Adrenal gland (tissue), 12 donors: ENCODE results near the gene KIAA1958. TPM values are rescaled to one million over a fixed set of nuclear protein-coding genes. Genes with fewer than 3 reads are reported as not detected.
A peak's percentile ranks its signal among the peaks of the same experiment; 100 is the strongest.
"Not testable (repeated sequence)": the region's sequence is repeated elsewhere in the genome, so short reads cannot be mapped to it uniquely, and the experiment has no call there.

Experiments
- DNase-seq, 7 donors: peaks; one replicate each; pipeline ENCODE4 v3.0.0-alpha.2; 2019 to 2020
- H3K27ac ChIP-seq, 5 donors: fragments of 200-600 bp; sonication (generic) in 4 of 5; 1 replicate in 3 of 5; 2 replicates in 2 of 5; pipeline versions ENCODE4 v1.5.1 to v1.8.0; 2016 to 2020; ENCODE audit warnings: mild to moderate bottlenecking in 1 of 5
- H3K27me3 ChIP-seq: fragments of 200-600 bp; 2 replicates; pipeline ENCODE4 v1.8.0; 2021
- H3K36me3 ChIP-seq, 2 donors: fragments of 200-600 bp; replicated peaks in 1 of 2; 1 replicate in 1 of 2; 2 replicates in 1 of 2; pipeline versions ENCODE4 v1.5.1 to v1.8.0; 2018 to 2022
- H3K4me1 ChIP-seq, 2 donors: fragments of 200-600 bp; replicated peaks in 1 of 2; 1 replicate in 1 of 2; 2 replicates in 1 of 2; pipeline versions ENCODE4 v1.5.1 to v1.8.0; 2018 to 2021
- H3K4me3 ChIP-seq, 4 donors: fragments of 200-600 bp; sonication (generic) in 3 of 4; one replicate each; pipeline ENCODE4 v1.5.1; 2016 to 2018
- H3K9me3 ChIP-seq, 3 donors: fragments of 200-600 bp; sonication (generic) in 1 of 3; replicated peaks in 1 of 3; 1 replicate in 2 of 3; 2 replicates in 1 of 3; pipeline versions ENCODE4 v1.5.1 to v1.8.0; 2016 to 2021
- CTCF ChIP-seq, 6 experiments: fragments of 450-650 bp in 4 of 6; fragments of 200-600 bp in 2 of 6; sonication (generic) in 1 of 6; IDR thresholded peaks; 1 replicate in 5 of 6; 2 replicates in 1 of 6; pipeline versions ENCODE4 v1.5.1 to v1.8.0; 2016 to 2021; ENCODE audit warnings: antibody characterized with exemption in 6 of 6, mild to moderate bottlenecking in 2 of 6, moderate library complexity in 1 of 6
- POLR2A ChIP-seq, 2 donors: fragments of 450-650 bp; IDR thresholded peaks; one replicate each; pipeline ENCODE4 v1.6.1; 2017; ENCODE audit warnings: antibody characterized with exemption in 2 of 2, mild to moderate bottlenecking in 2 of 2, moderate library complexity in 1 of 2
- WGBS, 4 donors: extraction: QIAGEN DNeasy Blood & Tissue Kit in 2 of 4; methylation state at CpG; one replicate each; pipeline versions ENCODE4 v1.1.5 to v1.1.7; 2013 to 2017; 5-methylcytosine and 5-hydroxymethylcytosine counted together
- intact Hi-C, 2 donors: fragments of 100-400 bp; cut with DNase I; formaldehyde crosslinking; loops; one replicate each; pipeline versions ENCODE4 v1.14.1 to v1.15.0; 2022 to 2023
- polyA plus RNA-seq, 3 donors: library from polyadenylated mRNA; stranded (reverse); fragments of 200-250 nt in 2 of 3; fragments of 350-450 nt in 1 of 3; fragmentation: Illumina TruSeq in 1 of 3; extraction: RNeasy Lipid Tissue Mini Kit (QIAGEN cat#74804) in 1 of 3; gene quantifications; one replicate each; pipeline ENCODE4 v1.2.3, GENCODE V29; 2013 to 2014
- total RNA-seq, 9 donors: library from RNA; depleted of rRNA in 4 of 9; stranded (reverse); fragments of >200 nt in 4 of 9; fragments of 120-200 nt in 1 of 9; fragmentation: NEBNext Ultra II Directional in 1 of 9; extraction: Animal tissue kit (Norgen Biotek cat#: 25700) in 1 of 9; gene quantifications; one replicate each; pipeline versions ENCODE4 v1.1.0 to v1.2.4, GENCODE V29; 2013 to 2023
- donor health status: healthy with polysubstance abuse.
- donor health status: Bipolar disorder and iron deficiency.
- donor health status: DM: yes; HTN: yes; CAD: no.
- donor health status: DM: no; HTN: no; CAD: no.
- donor health status: DM: no; HTN: no; CAD: no.
- donor health status: DM: yes; HTN: yes; CAD: no.

KIAA1958 gene
- total and polyA plus RNA-seq, 12 donors: 3.5 to 67.2 (median 30.0) TPM

- Histone ChIP-seq H3K4me1 (no peaks in the 10 kb centered on the region), H3K27me3 (no peaks in the 10 kb centered on the region), H3K36me3 (peaks cover 0 to 2% of the 10 kb centered on the region in 2 donors), H3K9me3 (no peaks in the 10 kb centered on the region), H3K4me3 (no peak overlapping the region), H3K27ac (no peak overlapping the region)
- TF ChIP-seq POLR2A (IDR thresholded peaks at IDR 0.05) (no peak), CTCF (IDR thresholded peaks at IDR 0.05) (no peak)
- intact Hi-C loops: no loop called here
- WGBS, 4 donors: 86 to 93% (median 90%) methylated on average over 3 of the region's 3 CpGs
- no peak for DNase-seq
Measured at GRCh38 chr9:112664531-112664930, 177.9 kb downstream of the KIAA1958 start.

- 73 to 86% (median 80%) methylated on average over 4 of the region's 4 CpGs for WGBS, 4 donors
- H3K4me3 ChIP-seq: no peak overlapping the region
- TF ChIP-seq POLR2A (IDR thresholded peaks at IDR 0.05) (no peak), CTCF (IDR thresholded peaks at IDR 0.05) (peak in 4 of 6 experiments; percentile 10 to 31 (median 16))
- H3K9me3 ChIP-seq: no peaks in the 10 kb centered on the region
- no peaks in the 10 kb centered on the region for H3K27me3 ChIP-seq
- H3K27ac ChIP-seq: no peak overlapping the region
- intact Hi-C loops: no loop called here
- H3K36me3 ChIP-seq: no peaks in the 10 kb centered on the region
- no peaks in the 10 kb centered on the region for H3K4me1 ChIP-seq
- no peak for DNase-seq
Measured at GRCh38 chr9:112665347-112665746, 178.7 kb downstream of the KIAA1958 start.

- H3K4me3 ChIP-seq: no peak overlapping the region
- H3K27ac ChIP-seq: no peak overlapping the region
- DNase-seq: no peak
- H3K27me3 ChIP-seq: no peaks in the 10 kb centered on the region
- H3K4me1 ChIP-seq: no peaks in the 10 kb centered on the region
- TF ChIP-seq POLR2A (IDR thresholded peaks at IDR 0.05): no peak
- no peak for TF ChIP-seq CTCF (IDR thresholded peaks at IDR 0.05)
- 93 to 98% (median 96%) methylated on average over 2 of the region's 2 CpGs for WGBS, 4 donors
- intact Hi-C loops: no loop called here
- H3K9me3 ChIP-seq: no peaks in the 10 kb centered on the region
- H3K36me3 ChIP-seq: no peaks in the 10 kb centered on the region
Measured at GRCh38 chr9:112669326-112669725, 182.7 kb downstream of the KIAA1958 start.

GRCh38 chr9:112670991-112671625 lies 184.5 kb downstream of the KIAA1958 start:
- Histone ChIP-seq H3K9me3 (no peaks in the 10 kb centered on the region), H3K36me3 (no peaks in the 10 kb centered on the region), H3K4me1 (no peaks in the 10 kb centered on the region), H3K4me3 (no peak overlapping the region), H3K27ac (no peak overlapping the region), H3K27me3 (no peaks in the 10 kb centered on the region)
- 31 to 40% (median 34%) methylated on average over 7 of the region's 7 CpGs for WGBS, 4 donors
- intact Hi-C loops: no loop called here
- no peak for TF ChIP-seq POLR2A (IDR thresholded peaks at IDR 0.05)
- TF ChIP-seq CTCF (IDR thresholded peaks at IDR 0.05): no peak
- DNase-seq: no peak

GRCh38 chr9:112673221-112673620 lies 186.6 kb downstream of the KIAA1958 start:
- intact Hi-C loops, H3K4me3 ChIP-seq, H3K4me1 ChIP-seq, H3K27ac ChIP-seq, H3K36me3 ChIP-seq, DNase-seq, H3K27me3 ChIP-seq, H3K9me3 ChIP-seq: not testable (repeated sequence)
- 93 to 96% (median 96%) methylated on average over 4 of the region's 4 CpGs for WGBS, 4 donors
